Skeletal muscle tissue (tissue), 4 donors: ENCODE measurements around the gene ADGRL3. TPM values are rescaled to one million over a fixed set of nuclear protein-coding genes. Genes with fewer than 3 reads are reported as not detected.
A peak's percentile ranks its signal among the peaks of the same experiment; 100 is the strongest.

ENCODE experiments used
- H3K27ac ChIP-seq: one replicate; pipeline ENCODE4 v1.7.0; 2013; ENCODE audit warnings: mild to moderate bottlenecking, low read depth, low read length, inconsistent platforms
- H3K27me3 ChIP-seq, 3 donors: one replicate each; pipeline ENCODE4 v1.7.0; 2013; ENCODE audit warnings: low read length in 3 of 3; ENCODE audit not compliant: control insufficient read depth in 3 of 3, insufficient read depth in 3 of 3
- H3K36me3 ChIP-seq, 3 donors: one replicate each; pipeline ENCODE4 v1.7.0; 2013; ENCODE audit warnings: low read length in 3 of 3; ENCODE audit not compliant: control insufficient read depth in 3 of 3, insufficient read depth in 3 of 3
- H3K4me1 ChIP-seq, 3 donors: one replicate each; pipeline ENCODE4 v1.7.0; 2013; ENCODE audit warnings: low read length in 3 of 3, mild to moderate bottlenecking in 3 of 3; ENCODE audit not compliant: control insufficient read depth in 3 of 3, insufficient read depth in 3 of 3
- H3K4me3 ChIP-seq, 3 donors: one replicate each; pipeline ENCODE4 v1.7.0; 2013; ENCODE audit warnings: low read length in 3 of 3
- H3K9ac ChIP-seq, 3 donors: one replicate each; pipeline ENCODE4 v1.7.0; 2013; ENCODE audit warnings: low read length in 3 of 3, mild to moderate bottlenecking in 3 of 3, moderate library complexity in 2 of 3, low read depth in 1 of 3
- H3K9me3 ChIP-seq, 3 donors: one replicate each; pipeline ENCODE4 v1.7.0; 2013; ENCODE audit warnings: low read length in 3 of 3; ENCODE audit not compliant: control insufficient read depth in 3 of 3
- total RNA-seq: library from RNA; depleted of rRNA; stranded (reverse); fragments of >200 nt; gene quantifications from one replicate; pipeline ENCODE4 v1.2.3, GENCODE V29; 2014
- donor health status: Osteomylitis.

The ADGRL3 gene
- total RNA-seq: 59.0 TPM

DNA sequence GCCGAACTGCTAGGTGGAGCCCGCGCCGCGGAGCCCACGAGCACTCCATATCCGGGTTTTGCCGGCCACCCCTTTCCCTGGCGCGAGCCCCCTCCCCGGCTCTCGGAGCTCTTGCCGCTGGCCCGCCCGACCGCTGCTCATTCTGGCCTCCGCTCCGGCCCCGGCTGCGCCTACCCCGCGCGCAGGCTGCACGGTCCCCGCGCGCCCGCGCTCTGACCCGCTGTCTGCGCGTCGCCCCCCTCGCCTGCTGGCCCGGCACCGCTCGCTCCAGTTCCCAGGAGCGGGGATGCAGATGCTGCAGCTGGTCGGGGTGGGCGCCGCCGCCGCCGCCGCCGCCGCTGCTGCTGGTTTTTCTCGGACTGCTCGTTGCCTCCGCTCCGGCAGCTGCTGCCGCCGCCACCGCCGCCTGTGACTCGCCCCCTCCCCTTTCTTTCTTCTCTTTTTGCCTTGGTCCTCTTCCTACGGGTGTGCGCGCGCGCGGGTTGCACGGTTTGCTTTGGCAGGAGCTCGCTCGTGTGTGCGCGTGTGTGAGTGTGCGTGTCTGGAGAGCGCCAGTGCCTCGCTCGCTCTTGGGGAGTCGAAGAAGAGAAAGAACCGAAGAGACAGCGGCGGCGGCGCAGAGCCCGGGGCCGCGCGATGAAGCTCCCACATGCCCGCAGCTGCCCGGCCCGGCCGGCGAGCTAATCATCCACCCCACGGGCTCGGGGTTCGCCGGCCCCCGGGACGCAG lies at the start of gene ADGRL3:
Gene ADGRL3, plus strand, starts transcription at position 140 of the 729 bp plus-strand sequence.
- H3K4me3 ChIP-seq: peak within 1 kb of the TSS; percentile 58 to 61 (median 60)
- no peaks in the 10 kb centered on the region for H3K36me3 ChIP-seq
- no peaks in the 10 kb centered on the region for H3K9me3 ChIP-seq
- H3K27me3 ChIP-seq: peaks cover 25 to 28% (median 27%) of the 10 kb centered on the region in 3 donors
- no peak within 1 kb of the TSS for H3K27ac ChIP-seq
- peak within 1 kb of the TSS in 2 of 3 donors; percentile 23 to 40 for H3K9ac ChIP-seq
- H3K4me1 ChIP-seq: peaks cover 0 to 15% (median 2%) of the 10 kb centered on the region in 3 donors

DNA sequence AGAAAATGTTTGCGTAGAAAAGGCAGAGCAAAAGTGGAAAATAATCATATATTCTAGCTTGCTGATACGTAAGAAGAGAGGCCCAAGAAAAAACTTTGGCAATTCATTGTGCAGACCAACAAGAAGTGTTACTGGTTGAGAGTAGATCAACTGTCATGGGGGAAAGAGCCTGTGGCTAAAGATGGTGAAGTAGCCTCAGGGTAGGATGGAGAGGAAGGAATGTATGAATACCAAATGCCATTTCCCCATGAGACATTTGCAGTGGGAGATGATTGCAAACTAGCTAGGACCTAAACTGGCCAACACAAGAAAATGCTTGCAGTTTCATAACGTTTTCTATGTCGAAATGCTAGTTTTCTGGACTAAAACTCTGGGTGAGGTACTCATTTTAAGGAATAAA lies 47.7 kb upstream of the ADGRL3 start:
- Histone ChIP-seq H3K27ac (no peak overlapping the region), H3K9me3 (no peaks in the 10 kb centered on the region), H3K36me3 (no peaks in the 10 kb centered on the region), H3K9ac (no peak overlapping the region), H3K27me3 (no peaks in the 10 kb centered on the region), H3K4me1 (no peaks in the 10 kb centered on the region), H3K4me3 (no peak overlapping the region)

DNA sequence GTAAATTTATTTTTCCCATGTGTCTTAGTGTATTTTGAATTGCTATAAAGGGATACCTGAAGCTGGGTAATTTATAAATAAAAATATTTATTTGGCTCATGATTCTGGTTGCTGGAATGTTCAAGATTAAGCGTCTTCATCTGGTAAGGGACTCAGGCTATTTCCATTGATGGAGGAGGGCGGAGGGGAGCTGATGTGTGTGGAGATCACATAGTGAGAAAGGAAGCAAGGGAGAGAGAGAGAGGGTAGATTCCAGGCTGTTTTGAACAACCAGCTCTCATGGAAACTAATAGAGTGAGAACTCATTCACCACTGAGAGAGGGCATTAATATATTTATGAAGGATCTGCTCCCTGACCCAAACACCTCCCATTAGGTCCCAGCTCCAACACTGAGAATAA lies 39.6 kb upstream of the ADGRL3 start:
- H3K9me3 ChIP-seq: no peaks in the 10 kb centered on the region
- no peak overlapping the region for H3K9ac ChIP-seq
- H3K27ac ChIP-seq: no peak overlapping the region
- no peaks in the 10 kb centered on the region for H3K36me3 ChIP-seq
- H3K4me1 ChIP-seq: no peaks in the 10 kb centered on the region
- no peak overlapping the region for H3K4me3 ChIP-seq
- H3K27me3 ChIP-seq: no peaks in the 10 kb centered on the region

DNA sequence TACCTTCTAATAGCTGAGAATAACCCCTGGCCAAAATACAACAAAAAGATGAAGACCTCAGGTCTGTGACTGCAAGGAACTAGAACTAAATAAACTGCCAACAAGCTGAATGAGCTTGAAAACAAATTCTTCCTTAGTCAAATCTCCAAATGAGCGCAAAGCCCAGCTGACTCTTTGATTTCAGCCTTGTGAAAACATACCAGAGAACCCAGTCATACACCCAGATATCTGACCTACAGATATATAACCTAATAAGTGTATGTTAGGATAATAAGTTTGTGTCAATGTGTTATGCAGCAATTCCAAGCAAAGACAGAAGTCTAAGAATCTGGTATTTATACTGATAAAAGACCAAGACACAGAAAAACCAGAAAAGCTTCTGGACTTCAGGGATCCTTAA lies 38.0 kb upstream of the ADGRL3 start:
- Histone ChIP-seq H3K9me3 (no peaks in the 10 kb centered on the region), H3K9ac (no peak overlapping the region), H3K4me1 (no peaks in the 10 kb centered on the region), H3K27ac (no peak overlapping the region), H3K36me3 (no peaks in the 10 kb centered on the region), H3K27me3 (no peaks in the 10 kb centered on the region), H3K4me3 (no peak overlapping the region)

DNA sequence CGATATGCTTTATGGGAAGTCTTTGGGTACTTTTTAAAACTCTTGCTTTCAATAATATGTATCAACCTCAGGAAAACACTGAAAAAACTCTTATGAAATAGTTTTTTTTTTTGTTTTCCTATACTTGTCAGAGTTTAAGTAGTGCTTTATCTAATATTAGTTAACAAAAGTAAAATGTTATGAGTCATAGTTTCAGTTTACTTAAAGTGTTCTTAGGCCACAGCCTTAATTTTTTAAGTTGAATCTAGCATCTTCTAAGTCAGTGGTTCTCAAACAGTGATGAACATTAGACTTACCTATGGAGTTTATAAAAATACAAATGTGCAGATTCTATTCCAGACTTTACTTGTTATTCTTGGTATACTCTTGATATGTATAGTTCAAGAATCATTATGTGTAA lies 26.3 kb upstream of the ADGRL3 start:
- no peaks in the 10 kb centered on the region for H3K27me3 ChIP-seq

DNA sequence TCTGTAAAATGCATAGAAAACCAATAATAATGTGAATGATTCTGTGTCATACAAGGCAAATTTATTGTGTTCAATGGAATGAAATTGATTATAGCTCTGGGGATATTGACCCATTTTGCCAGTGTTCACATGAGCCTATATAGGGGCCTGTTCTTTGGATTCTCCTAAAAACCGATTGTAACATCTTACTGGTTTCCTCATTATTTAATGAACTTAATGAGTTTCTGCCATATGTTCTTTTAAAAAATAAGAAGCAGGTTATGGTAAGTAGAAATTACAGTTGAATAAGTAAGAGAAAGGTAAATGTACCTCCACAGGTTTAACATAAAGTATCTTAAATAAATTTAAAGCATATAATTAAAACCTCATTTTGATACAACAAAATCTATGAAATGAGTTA lies 24.6 kb upstream of the ADGRL3 start:
- Histone ChIP-seq H3K27me3 (no peaks in the 10 kb centered on the region), H3K9ac (no peak overlapping the region), H3K9me3 (no peaks in the 10 kb centered on the region), H3K4me3 (no peak overlapping the region), H3K27ac (no peak overlapping the region), H3K4me1 (no peaks in the 10 kb centered on the region), H3K36me3 (no peaks in the 10 kb centered on the region)

More for the DNA sequence above, 26.3 kb upstream of the ADGRL3 start:
- Histone ChIP-seq H3K27ac (no peak overlapping the region), H3K4me1 (no peaks in the 10 kb centered on the region), H3K9me3 (no peaks in the 10 kb centered on the region), H3K9ac (no peak overlapping the region), H3K36me3 (no peaks in the 10 kb centered on the region), H3K4me3 (no peak overlapping the region)

DNA sequence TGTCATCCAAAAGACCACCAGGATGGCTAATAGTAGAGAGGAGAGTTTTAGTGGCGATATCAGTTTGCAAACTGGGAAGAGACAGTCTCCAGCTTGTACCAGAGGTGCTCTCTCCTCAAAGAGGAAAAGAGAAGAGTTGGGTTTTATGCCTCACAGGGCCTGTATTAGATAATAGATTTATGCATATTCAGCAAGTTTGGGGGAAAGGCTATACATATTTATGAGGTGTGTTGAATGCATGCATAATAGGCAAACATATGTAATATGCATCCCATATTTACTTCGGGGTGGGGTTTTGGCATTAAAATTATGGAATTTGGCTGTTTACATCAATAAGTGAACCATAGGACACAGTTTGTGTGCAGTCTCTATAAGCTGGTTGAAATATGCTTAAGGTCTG lies 22.8 kb upstream of the ADGRL3 start:
- no peaks in the 10 kb centered on the region for H3K36me3 ChIP-seq
- no peaks in the 10 kb centered on the region for H3K9me3 ChIP-seq
- H3K4me3 ChIP-seq: no peak overlapping the region
- H3K9ac ChIP-seq: no peak overlapping the region
- no peak overlapping the region for H3K27ac ChIP-seq
- H3K4me1 ChIP-seq: no peaks in the 10 kb centered on the region
- no peaks in the 10 kb centered on the region for H3K27me3 ChIP-seq

DNA sequence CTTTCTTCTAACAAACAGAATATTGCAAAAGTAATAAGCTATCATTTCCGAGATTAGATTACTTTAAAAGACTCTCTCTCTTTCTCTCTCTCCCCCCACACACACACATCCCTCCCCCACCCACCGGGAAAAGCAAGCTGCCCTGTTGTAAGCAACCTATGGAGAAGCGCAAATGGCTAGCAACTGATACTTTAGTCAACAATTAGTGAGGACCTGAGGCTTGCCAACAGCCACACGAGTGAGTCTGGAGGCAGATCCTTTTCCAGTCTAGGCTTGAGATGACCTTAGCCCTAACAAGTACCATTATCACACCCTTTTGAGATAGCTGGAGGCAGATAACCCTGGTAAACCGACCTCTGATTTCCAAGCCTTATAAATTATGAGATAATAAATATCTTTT lies 19.7 kb upstream of the ADGRL3 start:
- Histone ChIP-seq H3K4me3 (no peak overlapping the region), H3K9ac (no peak overlapping the region), H3K9me3 (no peaks in the 10 kb centered on the region), H3K36me3 (no peaks in the 10 kb centered on the region), H3K27me3 (no peaks in the 10 kb centered on the region), H3K4me1 (no peaks in the 10 kb centered on the region), H3K27ac (no peak overlapping the region)

DNA sequence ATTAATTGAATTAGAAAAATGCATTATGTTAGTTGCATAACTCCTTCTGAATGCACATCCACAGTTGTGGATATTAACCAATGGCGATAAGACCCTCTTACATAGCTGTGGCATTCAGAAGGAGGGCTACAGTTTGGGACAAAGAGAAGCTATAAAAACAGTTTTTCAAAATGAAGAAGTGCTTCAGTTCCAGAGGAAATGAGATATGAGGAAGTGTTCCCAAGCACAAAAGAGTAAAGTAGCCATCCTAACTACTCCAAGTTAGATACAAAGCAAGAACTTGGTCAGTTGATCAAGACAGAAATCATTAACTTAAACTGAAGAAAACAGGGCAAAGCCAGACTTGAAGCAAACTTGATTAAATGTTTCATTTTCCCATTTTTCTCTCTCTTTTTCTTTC lies 17.2 kb upstream of the ADGRL3 start:
- H3K4me3 ChIP-seq: no peak overlapping the region
- no peaks in the 10 kb centered on the region for H3K4me1 ChIP-seq
- H3K27ac ChIP-seq: no peak overlapping the region
- H3K9ac ChIP-seq: no peak overlapping the region
- H3K27me3 ChIP-seq: no peaks in the 10 kb centered on the region
- H3K36me3 ChIP-seq: no peaks in the 10 kb centered on the region
- H3K9me3 ChIP-seq: peaks cover 0 to 3% (median 0%) of the 10 kb centered on the region in 3 donors

DNA sequence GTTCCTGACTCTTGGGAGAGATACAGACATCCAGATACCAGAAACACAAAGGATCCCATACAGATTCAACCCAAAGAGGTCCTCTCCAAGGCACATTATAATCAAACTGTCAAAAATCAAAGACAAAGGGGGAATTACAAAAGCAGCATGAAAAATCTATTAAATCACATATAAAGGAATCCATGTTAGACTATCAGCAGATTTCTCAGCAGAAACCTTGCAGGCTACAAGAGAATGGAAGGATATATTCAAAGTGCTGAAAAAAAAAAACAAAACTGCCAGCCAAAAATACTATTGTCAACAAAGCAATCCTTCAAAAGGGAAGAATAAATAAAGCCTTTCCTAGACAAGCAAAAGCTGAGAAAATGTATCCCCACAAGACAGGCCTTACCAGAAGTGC lies 14.8 kb upstream of the ADGRL3 start:
- Histone ChIP-seq H3K36me3 (no peaks in the 10 kb centered on the region), H3K4me1 (no peaks in the 10 kb centered on the region), H3K27me3 (no peaks in the 10 kb centered on the region), H3K4me3 (no peak overlapping the region), H3K27ac (no peak overlapping the region), H3K9me3 (peaks cover 0 to 3% (median 0%) of the 10 kb centered on the region in 3 donors), H3K9ac (no peak overlapping the region)
